ENCODE data around the gene PTPRD. TPM values are rescaled to one million over a fixed set of nuclear protein-coding genes. Genes with fewer than 3 reads are reported as not detected.

The PTPRD gene
- total RNA-seq, 1 donor from 2014 or later = 136 TPM

DNA sequence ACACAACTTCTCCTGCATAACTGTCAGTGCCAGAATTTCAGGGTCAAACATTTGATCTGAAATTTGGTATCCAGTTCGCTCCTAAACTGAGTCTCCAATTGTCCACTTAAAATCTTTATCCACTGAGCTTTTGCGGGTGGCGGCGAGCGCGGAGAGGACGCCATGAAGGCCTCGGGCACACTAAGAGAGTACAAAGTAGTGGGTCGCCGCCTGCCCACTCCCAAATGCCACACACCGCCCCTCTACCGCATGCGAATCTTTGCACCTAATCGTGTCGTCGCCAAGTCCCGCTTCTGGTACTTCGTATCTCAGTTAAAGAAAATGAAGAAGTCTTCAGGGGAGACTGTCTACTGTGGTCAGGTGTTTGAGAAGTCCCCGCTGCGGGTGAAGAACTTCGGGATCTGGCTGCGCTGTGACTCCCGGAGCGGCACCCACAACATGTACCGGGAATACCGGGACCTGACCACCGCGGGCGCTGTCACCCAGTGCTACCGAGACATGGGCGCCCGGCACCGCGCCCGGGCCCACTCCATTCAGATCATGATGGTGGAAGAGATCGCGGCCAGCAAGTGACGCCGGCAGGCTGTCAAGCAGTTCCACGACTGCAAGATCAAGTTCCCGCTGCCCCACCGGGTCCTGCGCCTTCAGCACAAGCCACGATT is 1899.5 kb downstream of the PTPRD start:
- H3K36me3 ChIP-seq = no peaks in the 10 kb centered on the region
- H3K9ac ChIP-seq = no peak overlapping the region
- H3K27ac ChIP-seq = no peak overlapping the region
- H3K9me3 ChIP-seq (ENCODE audit: low read depth) = no peaks in the 10 kb centered on the region
- DNase-seq (ENCODE audit: low spot score) = no peak
- H3K27ac Mint-ChIP-seq = no peak overlapping the region
- peaks cover 18% of the 10 kb centered on the region for H3F3A ChIP-seq (ENCODE audit: low read depth)
- H3K4me3 ChIP-seq = no peak overlapping the region
- peaks cover 23% of the 10 kb centered on the region for H3K4me1 ChIP-seq
- H3K36me3 Mint-ChIP-seq = peaks cover 12% of the 10 kb centered on the region
- H4K20me1 ChIP-seq (ENCODE audit: low read depth) = peaks cover 18% of the 10 kb centered on the region
- H3K79me2 ChIP-seq (ENCODE audit: low read depth) = peaks cover 43% of the 10 kb centered on the region
- no peak overlapping the region for H3K4me3 Mint-ChIP-seq
- H3K9me3 Mint-ChIP-seq = peaks cover 3% of the 10 kb centered on the region
- TF ChIP-seq EZH2 (IDR thresholded peaks at IDR 0.05) = no peak
- TF ChIP-seq EZH2phosphoT487 (IDR thresholded peaks at IDR 0.05) = no peak
- TF ChIP-seq, protein P1, sequence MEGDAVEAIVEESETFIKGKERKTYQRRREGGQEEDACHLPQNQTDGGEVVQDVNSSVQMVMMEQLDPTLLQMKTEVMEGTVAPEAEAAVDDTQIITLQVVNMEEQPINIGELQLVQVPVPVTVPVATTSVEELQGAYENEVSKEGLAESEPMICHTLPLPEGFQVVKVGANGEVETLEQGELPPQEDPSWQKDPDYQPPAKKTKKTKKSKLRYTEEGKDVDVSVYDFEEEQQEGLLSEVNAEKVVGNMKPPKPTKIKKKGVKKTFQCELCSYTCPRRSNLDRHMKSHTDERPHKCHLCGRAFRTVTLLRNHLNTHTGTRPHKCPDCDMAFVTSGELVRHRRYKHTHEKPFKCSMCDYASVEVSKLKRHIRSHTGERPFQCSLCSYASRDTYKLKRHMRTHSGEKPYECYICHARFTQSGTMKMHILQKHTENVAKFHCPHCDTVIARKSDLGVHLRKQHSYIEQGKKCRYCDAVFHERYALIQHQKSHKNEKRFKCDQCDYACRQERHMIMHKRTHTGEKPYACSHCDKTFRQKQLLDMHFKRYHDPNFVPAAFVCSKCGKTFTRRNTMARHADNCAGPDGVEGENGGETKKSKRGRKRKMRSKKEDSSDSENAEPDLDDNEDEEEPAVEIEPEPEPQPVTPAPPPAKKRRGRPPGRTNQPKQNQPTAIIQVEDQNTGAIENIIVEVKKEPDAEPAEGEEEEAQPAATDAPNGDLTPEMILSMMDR (IDR thresholded peaks at IDR 0.05) = no peak
- H3K4me2 ChIP-seq = no peak overlapping the region
- no peaks in the 10 kb centered on the region for H3K27me3 ChIP-seq
- H2AFZ ChIP-seq (replicated peaks) = no peak overlapping the region
- peaks cover 46% of the 10 kb centered on the region for H3K4me1 Mint-ChIP-seq
- H3K27me3 Mint-ChIP-seq (ENCODE audit: insufficient read depth, low read depth) = no peaks in the 10 kb centered on the region

DNA sequence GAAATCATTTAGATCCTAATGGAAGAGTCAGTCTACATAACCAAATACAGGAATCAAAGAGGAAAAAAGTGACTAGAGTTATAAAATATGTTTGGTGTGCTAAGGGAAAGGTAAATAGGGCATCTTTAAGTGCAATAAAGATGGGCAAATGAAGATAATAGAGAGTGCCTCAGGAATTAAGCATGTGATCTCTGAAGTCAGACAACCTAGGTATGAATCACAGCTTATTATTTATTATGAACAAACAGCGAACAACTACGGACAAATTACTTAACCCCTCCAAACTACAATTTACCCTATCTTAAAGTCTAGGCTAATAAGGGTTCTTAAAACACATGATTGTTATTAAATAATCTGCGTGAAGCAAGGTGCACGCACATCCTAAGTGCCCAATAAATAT is 1903.1 kb downstream of the PTPRD start:
- Mint-ChIP-seq H3K27ac (no peak overlapping the region), H3K27me3 (ENCODE audit: insufficient read depth, low read depth) (no peaks in the 10 kb centered on the region), H3K9me3 (peaks cover 3% of the 10 kb centered on the region), H3K36me3 (peaks cover 12% of the 10 kb centered on the region), H3K4me1 (peaks cover 40% of the 10 kb centered on the region), H3K4me3 (no peak overlapping the region)
- Histone ChIP-seq H3K79me2 (ENCODE audit: low read depth) (peaks cover 29% of the 10 kb centered on the region), H3K4me3 (no peak overlapping the region), H2AFZ (replicated peaks) (no peak overlapping the region), H3K4me1 (peaks cover 8% of the 10 kb centered on the region), H3K9ac (no peak overlapping the region), H3K4me2 (no peak overlapping the region), H4K20me1 (ENCODE audit: low read depth) (peaks cover 8% of the 10 kb centered on the region), H3F3A (ENCODE audit: low read depth) (no peaks in the 10 kb centered on the region), H3K27me3 (no peaks in the 10 kb centered on the region), H3K9me3 (ENCODE audit: low read depth) (no peaks in the 10 kb centered on the region), H3K27ac (no peak overlapping the region), H3K36me3 (no peaks in the 10 kb centered on the region)
- TF ChIP-seq EZH2phosphoT487 (IDR thresholded peaks at IDR 0.05) (no peak), EZH2 (IDR thresholded peaks at IDR 0.05) (no peak)
- TF ChIP-seq, protein P1 (IDR thresholded peaks at IDR 0.05) = no peak
- DNase-seq (ENCODE audit: low spot score) = no peak

DNA sequence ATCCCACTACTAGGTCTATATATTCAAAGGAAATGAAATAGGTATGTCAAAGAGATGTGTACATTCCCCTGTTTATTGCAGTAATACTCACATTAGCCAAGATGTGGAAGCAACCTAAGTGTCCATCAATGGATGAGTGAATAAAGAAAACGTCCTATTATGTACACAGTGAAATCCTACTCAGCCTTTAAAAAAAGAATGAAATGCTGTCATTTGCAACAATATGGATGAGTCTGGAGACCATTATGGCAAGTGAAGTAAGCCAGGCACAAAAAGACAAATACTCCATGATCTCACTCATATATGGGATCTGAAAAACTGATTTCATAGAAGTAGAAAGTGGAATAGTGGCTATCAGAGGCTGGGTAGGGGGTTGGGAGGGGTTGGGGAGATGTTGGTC is 1904.1 kb downstream of the PTPRD start:
- peak overlapping the region; percentile 42 for H3K27ac Mint-ChIP-seq
- H3K4me1 Mint-ChIP-seq = peaks cover 36% of the 10 kb centered on the region
- Histone ChIP-seq H3K4me3 (no peak overlapping the region), H4K20me1 (ENCODE audit: low read depth) (peaks cover 8% of the 10 kb centered on the region), H3K9me3 (ENCODE audit: low read depth) (no peaks in the 10 kb centered on the region), H3K79me2 (ENCODE audit: low read depth) (peaks cover 24% of the 10 kb centered on the region), H3K4me2 (no peak overlapping the region), H3K9ac (no peak overlapping the region), H3K27me3 (no peaks in the 10 kb centered on the region), H3K4me1 (peaks cover 8% of the 10 kb centered on the region), H3K36me3 (no peaks in the 10 kb centered on the region), H2AFZ (replicated peaks) (no peak overlapping the region), H3K27ac (no peak overlapping the region), H3F3A (ENCODE audit: low read depth) (no peaks in the 10 kb centered on the region)
- H3K27me3 Mint-ChIP-seq (ENCODE audit: insufficient read depth, low read depth) = no peaks in the 10 kb centered on the region
- TF ChIP-seq, protein P1 (IDR thresholded peaks at IDR 0.05) = no peak
- TF ChIP-seq EZH2 (IDR thresholded peaks at IDR 0.05) = no peak
- TF ChIP-seq EZH2phosphoT487 (IDR thresholded peaks at IDR 0.05) = no peak
- DNase-seq (ENCODE audit: low spot score) = no peak
- H3K9me3 Mint-ChIP-seq = no peaks in the 10 kb centered on the region
- H3K4me3 Mint-ChIP-seq = no peak overlapping the region
- H3K36me3 Mint-ChIP-seq = peaks cover 10% of the 10 kb centered on the region

Measured in neural progenitor cell (in vitro differentiated cells).